Measurements from ENCODE around the gene BCL2.
"Not testable (repeated sequence)": the region's sequence is repeated elsewhere in the genome, so short reads cannot be mapped to it uniquely, and the experiment has no call there.

BCL2 gene

GRCh38 chr18:63258749-63259566 lies 60.6 kb downstream of the BCL2 start:
- no peak for DNase-seq (ENCODE audit: low spot score)

GRCh38 chr18:63257453-63257852 lies 62.1 kb downstream of the BCL2 start:
- DNase-seq (ENCODE audit: low spot score): no peak

GRCh38 chr18:63255435-63255834 lies 64.1 kb downstream of the BCL2 start:
- DNase-seq (ENCODE audit: low spot score): no peak

- DNase-seq (ENCODE audit: low spot score): no peak
Observed at GRCh38 chr18:63254716-63255399, 64.7 kb downstream of the BCL2 start.

GRCh38 chr18:63253428-63254372 lies 65.9 kb downstream of the BCL2 start:
- DNase-seq (ENCODE audit: low spot score): no peak

DNA sequence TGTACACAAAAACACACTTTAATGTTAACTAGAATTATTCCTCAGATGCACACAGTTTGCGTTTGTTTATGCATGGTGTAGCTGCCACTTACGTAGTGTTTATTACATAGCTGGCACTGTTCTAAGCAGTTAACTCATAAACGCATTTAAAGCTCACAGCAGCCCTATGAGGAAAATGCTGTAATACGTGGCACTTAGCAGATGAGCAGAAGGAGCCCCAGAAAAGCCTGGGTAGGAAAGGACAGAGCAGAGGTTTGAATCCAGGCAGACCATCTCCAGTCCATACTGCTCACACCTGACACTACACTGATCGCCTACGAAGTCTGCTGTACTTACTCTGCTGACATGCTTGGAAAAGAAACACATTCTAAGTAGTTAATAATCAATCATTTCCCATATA lies 66.6 kb downstream of the BCL2 start:
- DNase-seq (ENCODE audit: low spot score): no peak

DNA sequence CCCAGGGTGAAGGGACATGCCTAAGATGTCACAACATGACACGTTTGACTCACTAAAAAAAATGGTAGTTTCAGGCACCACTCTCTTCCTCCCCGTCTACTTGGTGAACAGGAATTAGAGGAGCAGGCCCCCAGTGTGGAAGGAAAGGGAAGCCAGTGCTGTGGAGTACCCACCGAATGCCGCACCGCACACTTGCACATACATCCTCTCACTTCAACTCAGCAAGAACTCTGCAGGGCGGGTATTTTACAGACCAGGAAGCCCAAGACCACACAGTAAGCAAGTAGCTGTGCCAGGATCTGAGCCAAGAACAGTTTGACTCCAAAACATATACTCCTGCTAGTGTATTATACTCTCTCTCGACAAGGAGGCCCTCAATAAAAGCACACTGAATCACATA lies 69.8 kb downstream of the BCL2 start:
- no peak for DNase-seq (ENCODE audit: low spot score)

GRCh38 chr18:63247926-63248325 lies 71.6 kb downstream of the BCL2 start:
- no peak for DNase-seq (ENCODE audit: low spot score)

DNA sequence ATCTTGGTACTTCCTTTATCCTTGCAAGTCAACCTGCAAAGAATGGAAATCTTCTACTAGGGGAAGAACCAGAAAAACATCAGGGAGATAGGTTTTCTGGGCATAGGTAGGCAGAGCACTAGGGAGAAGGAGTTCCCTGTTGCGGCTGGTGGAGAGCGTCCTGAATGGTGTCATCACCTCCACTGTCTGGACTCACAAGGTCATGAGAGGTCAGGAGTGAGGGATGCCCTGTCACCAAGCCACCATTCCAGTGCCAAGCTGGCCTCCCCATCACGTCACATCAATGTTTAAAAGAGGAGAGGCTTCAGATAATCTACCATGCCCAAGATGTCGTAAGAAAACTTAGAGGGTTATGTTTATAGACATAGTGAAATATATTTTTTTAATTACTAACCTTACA lies 72.1 kb downstream of the BCL2 start:
- no peak for DNase-seq (ENCODE audit: low spot score)

DNA sequence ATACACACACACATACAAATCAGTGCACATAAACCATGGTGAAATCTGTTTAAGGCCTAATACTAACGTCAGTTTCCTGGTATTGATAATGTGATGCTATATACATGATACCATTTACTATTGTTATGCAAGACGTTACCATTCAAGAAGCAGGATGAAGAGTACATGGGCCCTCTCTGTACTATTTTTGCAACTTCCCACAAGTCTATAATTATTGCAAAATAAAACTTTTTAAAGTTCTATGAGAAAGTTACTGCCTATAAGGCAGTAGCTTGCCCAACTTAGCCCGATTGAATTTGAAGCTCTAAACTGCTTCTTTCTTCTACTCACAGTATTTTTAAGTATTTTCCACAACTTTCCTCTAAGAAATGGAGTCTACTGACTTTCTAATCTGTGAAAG lies 74.0 kb downstream of the BCL2 start:
- DNase-seq (ENCODE audit: low spot score): no peak

DNA sequence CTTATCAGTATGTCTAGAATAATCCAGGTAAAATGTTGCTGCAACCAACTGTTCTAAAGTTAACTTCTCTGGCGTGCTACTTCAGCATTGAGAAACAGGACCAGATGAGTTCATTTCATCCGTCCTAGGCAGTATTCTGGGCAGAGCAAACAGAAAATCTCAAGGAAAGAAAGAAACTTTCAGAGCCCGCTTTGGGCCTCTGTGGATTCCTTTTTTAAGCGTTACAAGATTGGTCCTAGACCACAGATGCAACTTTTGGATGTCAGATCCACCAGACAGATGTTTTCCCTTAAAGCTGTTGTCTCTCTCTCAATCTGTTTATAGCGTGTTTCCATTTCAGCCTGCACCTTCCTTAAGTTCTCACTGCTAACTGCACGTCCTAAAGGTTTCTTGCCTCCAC lies 75.0 kb downstream of the BCL2 start:
- no peak for DNase-seq (ENCODE audit: low spot score)

DNA sequence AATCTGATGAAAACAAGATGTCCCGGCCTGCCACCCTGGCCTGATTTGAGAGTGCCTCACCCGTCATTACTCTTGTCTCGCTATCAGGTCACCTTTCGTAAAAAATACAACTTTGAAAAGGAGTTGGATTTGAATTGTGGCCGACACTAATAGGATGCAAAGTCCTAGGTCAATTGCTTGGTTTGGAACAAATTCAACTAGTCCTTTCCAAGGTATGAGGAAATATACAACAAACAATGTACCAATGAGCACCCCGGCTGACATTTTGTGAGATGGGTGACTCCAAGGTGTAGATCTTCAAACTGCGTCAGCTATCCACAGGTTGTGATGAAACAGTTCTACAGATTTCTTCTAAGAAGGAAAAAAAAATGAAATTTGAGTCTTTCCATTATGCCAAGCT lies 77.8 kb downstream of the BCL2 start:
- DNase-seq (ENCODE audit: low spot score): no peak

GRCh38 chr18:63241317-63241712 lies 78.3 kb downstream of the BCL2 start:
- no peak for DNase-seq (ENCODE audit: low spot score)

- DNase-seq (ENCODE audit: low spot score): no peak
Observed at GRCh38 chr18:63240531-63241316, 78.8 kb downstream of the BCL2 start.

GRCh38 chr18:63238693-63239075 lies 80.9 kb downstream of the BCL2 start:
- no peak for DNase-seq (ENCODE audit: low spot score)

GRCh38 chr18:63237881-63238692 lies 81.5 kb downstream of the BCL2 start:
- no peak for DNase-seq (ENCODE audit: low spot score)

DNA sequence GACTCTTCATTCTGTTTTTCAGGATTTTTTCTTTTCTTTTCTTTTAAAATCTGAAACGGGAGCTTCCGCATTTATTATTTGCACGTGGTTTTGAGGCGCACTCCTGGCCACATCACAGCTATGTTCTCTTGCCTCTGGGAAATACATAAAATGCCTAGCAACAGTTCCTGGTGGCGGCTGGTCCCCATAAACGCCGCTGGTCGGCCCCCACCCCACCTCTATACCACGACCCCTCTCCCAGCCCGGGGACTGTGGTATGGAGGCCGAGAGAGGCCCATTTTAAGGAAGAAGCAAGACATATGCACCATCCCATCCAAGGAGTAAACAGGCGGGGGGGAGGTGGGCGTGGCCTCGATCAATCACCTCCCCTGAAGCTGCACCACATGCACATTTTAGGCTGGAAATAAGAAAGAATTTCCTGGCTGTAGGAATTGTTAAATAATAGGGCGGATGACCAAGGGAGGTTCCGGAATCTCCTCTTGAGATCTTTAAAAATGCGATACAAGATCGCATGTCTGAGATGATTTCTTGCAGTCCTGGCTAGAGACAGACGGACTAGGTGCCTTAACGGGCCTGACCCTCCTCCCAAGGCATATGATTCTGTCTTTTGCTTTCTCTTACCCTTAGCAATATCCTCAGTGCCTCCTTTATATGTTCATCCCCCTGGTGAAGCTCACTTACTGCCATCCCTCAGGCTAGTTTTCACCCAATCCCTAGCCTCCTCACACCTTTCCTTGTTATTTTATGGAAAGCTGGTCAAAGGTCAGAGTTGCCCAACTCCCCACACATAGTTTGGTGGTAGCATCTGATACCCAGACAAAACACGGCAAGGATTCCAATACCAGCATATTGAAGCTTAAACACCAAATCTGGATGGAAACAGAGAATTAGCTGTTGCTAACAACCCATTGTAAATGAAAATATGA lies 82.4 kb downstream of the BCL2 start:
- DNase-seq (ENCODE audit: low spot score): no peak

- no peak for DNase-seq (ENCODE audit: low spot score)
Observed at GRCh38 chr18:63236406-63236805, 83.2 kb downstream of the BCL2 start.

DNA sequence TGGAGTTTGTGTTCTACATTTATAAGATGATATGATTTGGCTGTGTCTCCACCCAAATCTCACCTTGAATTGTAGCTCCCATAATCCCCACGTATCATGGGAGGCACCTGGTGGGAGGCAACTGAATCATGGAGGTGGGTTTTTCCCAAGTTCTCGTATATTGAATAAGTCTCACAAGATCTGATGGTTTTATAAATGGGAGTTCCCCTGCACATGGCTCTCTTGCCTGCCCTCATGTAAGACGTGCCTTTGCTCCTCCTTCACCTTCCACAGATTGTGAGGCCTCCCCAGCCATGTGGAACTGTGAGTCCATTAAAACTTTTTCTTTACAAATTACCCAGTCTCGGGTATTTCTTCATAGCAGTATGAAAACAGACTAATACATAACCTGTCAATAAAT lies 83.6 kb downstream of the BCL2 start:
- DNase-seq (ENCODE audit: low spot score): not testable (repeated sequence)

GRCh38 chr18:63234841-63235240 lies 84.7 kb downstream of the BCL2 start:
- no peak for DNase-seq (ENCODE audit: low spot score)
